SJCRH30 (cell line): ENCODE measurements around the gene DIPK1C. TPM values are rescaled to one million over a fixed set of nuclear protein-coding genes. Genes with fewer than 3 reads are reported as not detected.

ENCODE experiments used
- total RNA-seq: library from RNA; depleted of rRNA; stranded (reverse); fragments of >200 nt; shearing (Covaris generic); gene quantifications from 2 replicates; pipeline ENCODE4 v1.2.3, GENCODE V29; 2014; rRNA removed

DIPK1C gene
- total RNA-seq, 1 experiment from 2014 or later, result not detected

Other genes with a start within 250 kb of the DIPK1C start
- gene CYB5A, start 165.3 kb downstream of the DIPK1C start, total RNA-seq, result 39.4 and 42.4 TPM in 2 replicates
- not detected in 2 replicates for gene C18orf63, start 141.5 kb downstream of the DIPK1C start, total RNA-seq
- 44.3 and 52.7 TPM in 2 replicates for gene CNDP2, start 39.1 kb upstream of the DIPK1C start, total RNA-seq
- not detected in 2 replicates for gene CNDP1, start 77.2 kb upstream of the DIPK1C start, total RNA-seq
- 8.5 and 9.5 TPM in 2 replicates for gene ZNF407, start 140.6 kb upstream of the DIPK1C start, total RNA-seq